Left cardiac atrium (tissue), 4 donors: Measurements from ENCODE around the gene LNX1. TPM values are rescaled to one million over a fixed set of nuclear protein-coding genes. Genes with fewer than 3 reads are reported as not detected.

Experiments used
- ATAC-seq, 2 donors: fragments of 200-7000 bp; cut with Tn5 transposase; one replicate each; pipeline ENCODE4 v1.9.1; 2020; ENCODE audit warnings: mild to moderate bottlenecking in 2 of 2, moderate library complexity in 2 of 2
- DNase-seq: peaks from one replicate; pipeline ENCODE4 v3.0.0-alpha.2; 2020
- intact Hi-C, 2 donors: fragments of 100-400 bp; cut with DNase I; formaldehyde crosslinking; loops; one replicate each; pipeline versions ENCODE4 v1.14.1 to v1.15.1; 2022 to 2023
- long read RNA-seq: library from polyadenylated mRNA; unstranded; transcript quantifications from one replicate; pipeline ENCODE4 v2.0.0, GENCODE V29; 2021
- total RNA-seq, 2 donors: library from RNA; stranded (reverse); fragmentation: NEBNext Ultra II Directional; extraction: Animal tissue kit (Norgen Biotek cat#: 25700); gene quantifications; one replicate each; pipeline ENCODE4 v1.2.1, GENCODE V29; 2021
- donor health status: DM: no; HTN: yes; CAD: no.
- donor health status: DM: no; HTN: yes; CAD: no; lungs with severe emphysema.
- donor health status: DM: yes; HTN: yes; CAD: no.
- donor health status: Dilated cardiomyopathy.

Gene LNX1
- total RNA-seq, result 10 to 100 TPM in 1 of 2 donors, 1 to 10 TPM in 1; 5.9 to 11.5 TPM
- long read RNA-seq, transcript LNX1-202 (10 exons, 3,757 nt), result major isoform, 7 of 10 reads
- long read RNA-seq, partial matches to known transcripts, result 0 of 10 reads
- long read RNA-seq, other reads (novel, unspliced or antisense), result 3 of 10 reads

DNA sequence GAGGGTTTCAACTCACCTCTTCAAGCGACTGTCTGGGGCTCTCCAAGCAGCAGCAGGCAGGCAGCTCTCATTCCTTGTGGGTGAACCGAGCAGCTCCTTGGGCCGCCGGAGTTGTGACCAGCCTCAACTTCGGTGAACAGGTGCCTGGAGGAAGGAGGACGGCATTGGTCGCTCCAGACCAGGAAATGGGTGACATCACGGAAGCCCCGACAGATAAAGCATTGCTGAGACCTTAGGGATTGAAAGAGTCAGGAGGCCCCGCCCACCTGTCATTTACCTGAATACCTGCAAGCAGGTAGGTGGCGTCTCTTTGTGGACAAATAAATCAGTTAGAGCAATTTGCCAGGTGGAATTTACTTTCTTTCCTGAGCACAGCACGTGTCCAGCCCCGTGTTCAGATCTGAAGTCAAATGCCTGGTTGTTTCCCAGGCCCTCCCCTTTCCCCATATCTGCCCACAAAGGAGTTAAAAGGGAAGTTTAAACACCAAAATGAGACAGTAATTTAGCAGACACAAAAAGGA lies at the start of gene LNX1:
Gene LNX1, minus strand, starts transcription at position 115 of the 521 bp plus-strand sequence. CDS start 17,484 bp downstream, outside the sequence.
- ATAC-seq, result no peak
- DNase-seq, result no peak
- intact Hi-C loops, result no loop called here

DNA sequence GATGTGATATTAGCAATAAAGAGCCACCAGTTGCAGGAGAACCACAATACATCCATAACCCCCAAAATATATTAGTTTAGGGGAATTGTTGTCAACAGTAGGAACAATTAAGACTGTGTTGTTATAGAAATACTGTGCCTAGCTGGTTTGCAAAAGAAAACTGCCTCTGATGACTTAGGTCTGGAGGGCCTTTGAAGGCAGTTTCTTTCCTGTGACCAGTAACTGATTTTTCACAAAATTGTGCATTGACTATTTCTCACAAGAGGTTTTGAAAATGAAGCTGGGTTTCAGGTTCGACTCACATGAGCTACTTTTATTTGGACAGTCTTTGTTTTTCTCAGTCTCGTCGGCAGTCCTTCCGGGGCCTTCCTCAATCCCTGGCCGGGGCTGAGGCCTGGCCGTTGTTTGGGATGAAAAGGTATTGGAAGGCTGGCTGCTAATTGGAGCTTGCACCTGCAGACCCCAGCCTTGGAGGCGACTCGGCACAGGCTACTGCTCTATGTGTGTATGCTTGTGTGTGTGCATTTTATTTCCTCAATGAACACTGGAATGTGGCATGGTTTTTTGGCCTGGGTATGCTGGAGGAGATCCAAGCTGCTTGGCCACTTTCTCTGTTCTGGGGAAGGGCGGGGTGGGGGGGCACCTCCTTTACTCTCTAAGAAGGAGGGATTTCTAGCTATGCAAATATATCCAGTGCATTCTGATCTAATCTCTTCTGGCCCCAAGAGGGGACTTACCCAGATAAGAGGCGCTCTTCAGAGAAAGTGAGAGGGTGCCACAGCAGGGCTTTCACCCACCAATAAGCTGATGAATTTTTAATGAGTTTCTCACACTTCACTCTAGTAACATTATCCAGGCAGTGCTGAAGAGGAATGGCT lies 49.5 kb upstream of the LNX1 start:
- intact Hi-C loops, result no loop called here
- no peak for DNase-seq
- peak; percentile 27 to 30 for ATAC-seq

DNA sequence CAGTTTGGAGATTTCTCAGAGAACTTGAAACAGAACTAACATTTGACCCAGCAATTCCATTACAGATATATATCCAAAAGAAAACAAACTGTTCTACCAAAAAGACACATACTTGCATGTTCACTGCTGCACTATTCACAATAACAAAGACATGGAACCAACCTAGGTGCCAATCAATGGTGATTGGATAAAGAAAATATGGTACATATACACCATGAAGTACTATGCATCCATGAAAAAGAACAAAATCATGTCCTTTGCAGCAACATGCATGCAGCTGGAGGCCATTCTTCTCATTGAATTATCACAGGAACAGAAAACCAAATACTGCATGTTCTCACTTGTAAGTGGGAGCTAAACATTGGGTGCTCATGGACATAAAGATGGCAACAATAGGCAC lies 47.6 kb upstream of the LNX1 start:
- DNase-seq (no peak), ATAC-seq (no peak)
- intact Hi-C loops, result no loop called here

DNA sequence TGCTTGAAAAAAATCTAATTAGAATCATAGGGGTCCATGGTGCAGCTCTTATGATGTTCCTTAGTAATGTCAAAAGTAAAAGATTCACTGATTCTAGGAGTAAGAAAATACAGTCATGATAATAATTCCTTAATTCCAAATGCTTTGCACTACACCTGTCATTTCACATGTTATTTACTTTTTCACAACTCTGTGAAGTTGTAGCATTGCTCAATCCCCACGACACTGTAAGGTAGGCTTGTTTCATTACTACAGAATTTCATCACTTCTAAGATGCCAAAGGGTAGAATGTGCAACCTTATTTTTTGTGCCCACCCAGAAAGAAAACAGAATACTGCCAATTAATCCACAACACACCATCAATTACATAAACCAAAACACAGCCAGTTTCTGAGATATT lies 46.1 kb upstream of the LNX1 start:
- intact Hi-C loops, result no loop called here
- DNase-seq, result no peak
- ATAC-seq, result no peak

DNA sequence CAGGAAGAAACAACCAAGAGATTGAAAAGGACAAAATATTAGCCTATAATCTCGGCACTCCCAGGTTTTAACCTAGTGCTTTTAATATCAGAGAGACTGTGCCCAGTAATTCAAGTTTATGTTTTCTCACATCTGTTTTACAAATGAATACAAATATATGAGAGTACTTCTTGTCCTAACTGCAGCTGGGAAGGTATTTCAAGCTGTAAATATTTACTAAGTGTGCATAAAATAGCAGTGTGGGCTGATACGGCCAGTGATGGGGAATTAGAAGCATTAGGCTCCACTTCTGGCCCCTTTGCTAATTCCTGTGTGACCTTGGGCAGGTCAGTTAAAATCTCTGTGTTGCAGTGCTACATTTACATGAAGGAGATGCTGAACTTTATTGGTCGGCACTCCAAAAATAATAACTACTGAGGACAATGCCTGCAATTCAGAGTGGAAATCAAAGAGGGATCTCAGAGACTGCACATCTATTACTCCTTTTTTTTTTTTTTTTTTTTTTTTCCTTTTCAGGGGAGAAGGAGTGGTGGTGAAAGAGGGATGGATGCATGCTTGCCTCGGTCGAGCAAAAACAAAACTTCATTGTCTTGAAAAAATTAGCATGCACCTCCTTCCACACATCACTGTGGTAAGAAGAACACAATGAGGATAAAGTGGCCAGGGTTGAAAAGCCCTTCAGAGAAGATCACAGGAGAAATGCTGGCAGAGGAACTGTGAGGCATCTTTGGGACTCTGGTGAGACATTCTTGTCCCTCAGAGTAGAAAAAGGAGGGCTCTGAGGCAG lies 44.6 kb upstream of the LNX1 start:
- no peak for DNase-seq
- intact Hi-C loops, result no loop called here

DNA sequence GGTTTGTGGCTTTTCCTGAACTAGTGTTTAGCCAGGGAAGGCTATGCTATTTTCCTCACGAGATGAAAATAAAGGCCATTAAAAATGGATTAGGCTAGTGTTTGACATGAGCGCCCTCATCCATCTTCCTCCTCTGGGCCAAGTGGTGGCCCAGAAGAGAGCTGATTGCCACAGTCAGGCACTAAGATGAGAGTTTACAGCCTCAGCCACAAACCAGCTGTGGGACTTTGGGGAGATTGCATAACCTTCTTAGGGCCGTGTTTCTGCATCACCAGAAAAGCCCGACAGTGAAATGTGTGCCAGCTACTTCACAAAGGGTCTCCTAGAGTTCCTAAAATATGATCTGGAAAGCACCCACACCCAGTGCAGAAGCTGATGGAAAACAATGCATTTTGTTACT lies 42.3 kb upstream of the LNX1 start:
- ATAC-seq, result peak; percentile 62 to 77

More for the DNA sequence above, 44.6 kb upstream of the LNX1 start:
- ATAC-seq, result no peak

DNA sequence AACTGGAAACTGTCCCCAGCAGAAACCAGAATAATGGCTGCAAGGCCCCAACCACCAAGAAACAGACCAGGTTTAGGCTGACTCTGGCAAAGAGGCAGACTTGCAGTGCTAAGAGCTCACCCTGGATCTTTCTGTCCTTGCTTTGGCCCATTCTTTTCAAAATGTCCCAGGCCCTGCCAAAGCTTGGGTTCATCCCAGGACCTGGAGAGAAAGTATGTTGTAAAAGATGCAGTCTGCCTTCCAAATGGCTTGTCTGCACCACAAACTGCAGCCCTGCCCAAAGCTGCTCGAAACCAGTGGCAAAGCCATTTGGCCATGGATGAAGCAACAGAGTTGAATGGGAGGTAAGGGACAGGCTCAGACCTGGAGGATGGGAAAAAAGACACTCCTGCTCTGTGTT lies 38.0 kb upstream of the LNX1 start:
- DNase-seq (no peak), ATAC-seq (no peak)
- intact Hi-C loops, result no loop called here

More for the DNA sequence above, 42.3 kb upstream of the LNX1 start:
- intact Hi-C loops, result no loop called here
- DNase-seq, result no peak

DNA sequence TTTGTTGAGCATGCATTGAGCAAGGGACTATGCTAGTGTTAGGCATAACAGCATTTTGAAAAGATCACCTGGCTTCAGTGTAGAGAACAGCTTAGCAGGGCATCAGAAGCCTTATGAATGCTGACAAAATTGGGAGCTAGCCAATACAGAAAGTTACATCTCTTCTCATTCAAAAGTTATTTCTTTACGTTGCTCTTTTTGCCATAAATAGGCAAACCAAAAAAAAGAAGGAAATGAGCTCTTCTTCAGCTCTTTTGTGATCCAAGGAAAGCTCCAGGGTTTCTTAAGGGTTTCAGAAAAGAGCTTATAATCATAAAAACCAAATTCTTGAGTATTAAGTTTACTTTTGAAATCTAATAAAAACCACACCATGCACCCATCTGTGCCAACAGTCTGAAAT lies 35.2 kb upstream of the LNX1 start:
- intact Hi-C loops, result no loop called here
- DNase-seq, result no peak
- no peak for ATAC-seq

DNA sequence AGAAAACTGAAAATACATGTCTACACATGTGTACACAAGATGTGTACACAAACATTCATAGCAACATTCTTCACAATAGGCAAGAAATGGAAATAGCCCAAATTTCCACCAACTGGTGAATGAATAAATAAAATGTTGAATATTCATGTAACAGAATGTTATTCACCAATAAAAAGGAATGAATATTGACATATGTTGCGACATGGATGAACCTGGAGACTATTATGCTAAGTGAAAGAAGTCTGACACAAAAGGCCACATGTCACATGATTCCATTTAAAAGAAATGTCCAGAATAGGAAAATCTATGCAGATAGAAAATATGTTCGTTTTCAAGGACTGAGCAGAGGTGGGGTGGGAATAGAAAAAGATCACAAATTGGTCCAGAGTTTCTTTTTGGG lies 34.6 kb upstream of the LNX1 start:
- ATAC-seq (no peak), DNase-seq (no peak)
- intact Hi-C loops, result no loop called here

DNA sequence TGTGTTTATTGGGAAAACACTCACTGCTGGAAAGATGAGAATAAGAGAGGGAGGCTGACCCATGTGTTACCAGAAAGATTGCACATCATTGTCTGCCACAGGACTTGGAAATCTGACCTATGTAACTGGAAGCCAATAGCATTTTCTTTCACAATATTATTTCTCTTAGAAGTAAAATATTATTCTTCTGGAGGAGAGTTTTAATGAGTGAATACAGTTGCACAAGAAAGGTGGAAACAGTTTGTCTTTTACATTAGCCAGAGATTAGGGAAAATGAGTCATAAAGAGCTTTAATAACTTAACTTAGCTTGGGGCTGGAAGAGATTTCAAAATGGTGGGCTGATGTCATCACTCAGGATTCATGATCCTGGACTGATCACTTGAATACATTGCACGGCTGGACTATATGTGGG lies 31.5 kb upstream of the LNX1 start:
- DNase-seq, result no peak
- peak in 1 of 2 donors; percentile 35 for ATAC-seq
- intact Hi-C loops, result no loop called here

DNA sequence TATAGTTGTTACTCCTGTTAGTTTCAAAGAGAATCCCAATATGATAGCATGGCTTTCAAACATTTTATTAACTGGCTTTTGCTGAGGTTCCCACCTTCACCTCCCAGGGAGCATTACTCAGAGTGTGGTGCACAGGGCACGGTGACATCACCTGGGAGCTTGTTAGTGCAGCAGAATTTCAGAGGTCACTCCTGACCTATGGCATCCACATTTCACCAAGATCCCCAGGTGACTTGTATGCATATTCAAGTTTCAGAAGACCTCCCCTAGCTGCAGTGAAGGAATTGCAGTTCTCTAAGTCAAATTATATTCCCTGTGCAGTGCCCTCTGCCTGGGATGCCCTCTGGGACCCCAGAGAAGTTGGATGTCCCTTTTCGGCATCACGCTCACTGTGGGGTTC lies 29.7 kb upstream of the LNX1 start:
- no peak for ATAC-seq
- DNase-seq, result no peak
- intact Hi-C loops, result no loop called here

DNA sequence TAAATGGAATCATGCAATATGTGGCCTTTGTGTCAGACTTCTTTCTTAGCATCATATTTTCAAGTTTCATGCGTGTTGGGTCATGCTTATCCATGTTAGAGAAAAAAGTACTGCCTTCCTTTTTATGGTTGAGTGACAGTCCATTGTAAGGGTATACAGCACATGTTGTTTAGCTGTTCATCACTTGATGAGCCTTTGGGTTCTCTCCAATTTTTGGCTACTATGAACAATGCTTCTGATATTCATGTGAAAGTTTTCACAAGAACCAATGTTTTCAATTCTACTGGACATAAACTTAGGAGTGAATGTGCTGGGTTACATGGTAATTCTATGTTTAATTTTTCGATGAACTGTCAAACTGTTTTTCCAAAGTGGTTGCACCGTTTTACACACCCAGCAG lies 28.1 kb upstream of the LNX1 start:
- intact Hi-C loops, result no loop called here
- DNase-seq (no peak), ATAC-seq (no peak)

DNA sequence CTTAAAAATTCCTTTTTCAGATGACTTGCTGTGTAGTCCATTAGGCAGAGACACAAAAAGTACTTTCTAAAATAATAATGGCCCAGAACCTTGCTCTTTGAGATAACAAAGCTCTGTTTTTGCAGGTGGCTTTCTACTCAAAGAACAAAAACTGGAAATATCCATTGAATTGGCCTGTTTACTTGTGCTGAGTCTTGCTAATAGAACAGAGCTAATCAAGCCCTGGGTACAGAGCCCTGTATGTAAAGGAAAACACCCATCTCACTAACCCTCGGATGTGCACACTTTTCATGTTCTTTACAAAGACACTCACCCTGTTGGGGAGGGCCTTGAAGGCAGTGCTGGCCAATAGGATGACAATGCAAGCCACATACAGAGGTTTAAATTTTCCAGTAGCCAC lies 27.0 kb upstream of the LNX1 start:
- ATAC-seq, result no peak
- intact Hi-C loops, result no loop called here
- DNase-seq, result no peak

DNA sequence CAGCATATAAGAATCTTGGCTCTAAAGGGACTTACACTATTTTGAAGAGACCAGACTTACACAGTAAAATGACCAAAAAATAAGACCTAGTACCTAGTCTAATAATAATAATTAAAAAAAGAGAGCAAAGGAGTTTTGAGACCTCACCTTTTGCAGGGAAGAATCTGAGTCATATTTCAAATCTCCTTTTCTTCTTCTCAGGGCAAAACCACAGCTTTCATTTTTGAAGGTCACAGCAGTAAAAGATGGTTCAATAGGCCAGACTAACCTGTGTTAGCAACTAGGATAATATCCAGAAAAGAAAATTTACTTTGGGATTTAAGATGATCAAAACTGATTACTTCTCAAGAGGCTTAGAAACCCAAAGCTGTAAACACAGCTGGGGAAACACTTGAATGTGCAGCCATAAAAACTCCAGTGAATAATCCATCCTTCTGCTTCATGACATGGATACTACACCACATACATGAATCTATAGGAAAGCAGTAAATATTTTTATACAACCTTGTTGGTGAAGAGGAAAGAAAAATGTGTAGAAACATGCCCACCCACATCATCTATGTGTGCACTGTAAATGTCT lies 25.9 kb upstream of the LNX1 start:
- intact Hi-C loops, result no loop called here
- DNase-seq, result no peak
- ATAC-seq, result no peak

DNA sequence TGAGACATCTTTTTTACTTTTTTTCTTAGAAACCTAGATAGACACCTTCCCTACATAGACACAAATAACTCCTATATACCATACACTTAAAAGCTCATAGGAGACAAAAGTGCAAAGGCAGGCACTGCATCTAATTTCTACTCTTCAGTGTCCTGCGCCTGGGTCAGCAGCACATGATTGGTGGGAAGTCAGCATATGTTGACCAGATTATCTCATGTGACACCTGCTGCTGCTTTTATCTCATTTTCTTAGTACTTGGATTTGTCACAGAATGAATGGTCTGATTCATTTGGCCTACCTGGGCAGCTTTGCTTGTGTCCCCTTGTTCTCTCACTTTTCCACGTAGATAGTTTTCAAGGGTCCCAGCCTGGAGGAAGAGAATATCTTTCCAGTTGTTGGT lies 24.9 kb upstream of the LNX1 start:
- DNase-seq, result no peak
- no peak for ATAC-seq
- intact Hi-C loops, result no loop called here

DNA sequence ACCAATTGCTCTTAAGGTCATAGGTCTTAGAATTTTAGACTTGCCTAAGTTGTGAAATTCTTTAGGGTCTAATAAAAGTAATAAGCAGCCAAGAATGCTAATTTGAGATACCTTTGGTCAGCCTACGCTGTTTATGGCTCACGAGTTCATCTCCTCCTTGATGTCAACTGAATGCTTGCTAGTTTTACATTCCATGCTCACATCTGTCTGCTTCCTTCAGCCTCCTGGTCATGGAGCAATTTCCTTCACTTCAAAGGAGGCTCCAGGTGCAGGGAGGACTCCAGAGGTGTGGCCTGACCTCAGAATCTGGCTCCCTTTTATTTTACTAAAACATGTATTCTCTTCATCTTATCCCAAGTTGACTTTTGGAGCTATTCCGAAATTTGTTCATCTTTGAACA lies 23.3 kb upstream of the LNX1 start:
- intact Hi-C loops, result no loop called here
- no peak for ATAC-seq
- no peak for DNase-seq

DNA sequence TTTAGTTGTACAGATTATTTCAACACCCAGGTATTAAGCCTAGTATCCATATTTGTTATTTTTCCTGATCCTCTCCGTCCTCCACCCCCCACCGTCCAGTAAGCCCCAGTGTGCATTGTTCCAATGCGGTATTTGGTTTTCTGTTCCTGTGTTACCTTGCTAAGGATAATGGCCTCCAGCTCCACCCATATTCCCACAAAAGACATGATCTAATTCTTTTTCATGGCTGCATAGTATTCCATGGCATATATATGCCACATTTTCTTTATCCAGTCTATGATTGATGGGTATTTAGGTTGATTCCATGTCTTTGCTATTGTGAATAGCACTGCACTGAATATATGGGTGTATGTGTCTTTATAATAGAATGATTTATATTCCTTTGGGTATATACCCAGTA lies 22.1 kb upstream of the LNX1 start:
- intact Hi-C loops, result no loop called here
- no peak for ATAC-seq
- DNase-seq, result no peak

DNA sequence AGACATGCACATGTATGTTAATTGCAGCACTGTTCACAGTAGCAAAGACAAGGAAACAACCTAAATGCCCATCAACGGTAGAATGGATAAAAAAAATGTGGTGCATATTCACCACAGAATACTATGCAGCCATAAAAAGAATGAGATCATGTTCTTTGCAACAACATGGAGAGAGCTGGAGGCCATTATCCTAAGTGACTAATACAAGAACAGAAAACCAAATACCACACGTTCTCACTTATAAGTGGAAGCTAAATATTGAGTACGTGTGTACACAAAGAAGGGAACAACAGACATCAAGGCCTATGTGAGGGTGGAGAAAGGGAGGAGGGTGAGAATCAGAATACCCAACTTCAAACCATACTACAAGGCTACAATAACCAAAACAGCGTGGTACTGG lies 17.4 kb upstream of the LNX1 start:
- no peak for ATAC-seq

DNA sequence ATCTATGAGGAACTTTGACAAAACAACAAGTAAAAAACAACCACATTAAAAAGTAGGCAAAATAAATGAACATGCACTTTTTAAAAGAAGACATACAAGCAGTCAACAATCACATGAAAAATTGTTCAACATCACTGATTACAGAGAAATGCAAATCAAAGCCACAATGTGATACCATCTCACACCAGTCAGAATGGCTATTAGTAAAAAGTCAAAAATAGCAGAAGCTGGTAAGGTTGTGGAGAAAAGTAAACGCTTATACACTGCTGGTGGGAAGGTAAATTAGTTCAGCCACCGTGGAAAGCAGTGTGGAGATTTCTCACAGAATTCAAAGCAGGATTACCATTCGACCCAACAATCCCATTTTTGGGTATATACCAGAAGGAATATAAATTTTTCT lies 17.0 kb upstream of the LNX1 start:
- ATAC-seq, result no peak
- intact Hi-C loops, result no loop called here
- no peak for DNase-seq

More for the DNA sequence above, 17.4 kb upstream of the LNX1 start:
- intact Hi-C loops, result no loop called here
- no peak for DNase-seq

DNA sequence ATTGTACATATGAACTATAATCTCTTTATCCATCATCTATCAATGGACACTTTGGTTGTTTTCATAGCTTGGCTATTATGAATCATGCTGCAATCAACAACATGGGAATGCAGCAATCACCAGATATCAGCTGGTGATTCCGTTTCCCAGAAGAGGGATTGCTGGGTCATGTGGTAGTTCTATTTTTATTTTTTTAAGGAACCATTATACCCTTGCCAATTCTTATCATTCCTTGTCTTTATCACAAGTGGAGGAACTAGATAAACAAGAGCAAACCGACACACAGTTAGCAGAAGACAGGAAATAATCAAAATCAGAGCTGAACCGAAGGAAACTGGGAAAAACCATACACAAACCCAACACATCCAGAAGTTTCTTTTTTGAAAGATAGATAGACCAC lies 14.5 kb upstream of the LNX1 start:
- no peak for ATAC-seq
- no peak for DNase-seq
- intact Hi-C loops, result no loop called here
